ENCODE data around the gene EXOC4.

EXOC4 gene

DNA sequence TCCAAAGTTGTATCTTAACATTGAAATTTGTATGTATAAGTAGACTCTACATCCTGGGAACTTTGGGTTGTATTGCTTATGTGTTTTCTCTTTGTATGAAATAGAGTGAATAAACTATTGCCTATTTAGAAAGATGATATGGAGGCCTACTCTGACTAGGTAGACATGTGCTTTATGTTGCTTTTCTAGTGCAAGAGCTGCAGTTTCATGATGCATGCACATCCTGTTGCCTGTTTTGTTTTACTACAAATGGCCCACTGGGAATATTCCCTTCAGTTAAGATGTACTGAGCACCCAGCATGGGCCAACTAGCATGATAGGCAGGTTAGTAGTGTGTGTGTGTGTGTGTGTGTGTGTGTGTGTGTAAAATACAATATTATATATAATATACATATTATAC lies 592.1 kb downstream of the EXOC4 start:
- H3K4me1 ChIP-seq, result peaks cover 0 to 12% (median 3%) of the 10 kb centered on the region in 10 experiments; a peak in 7 of 20 replicates
- H3K9me3 ChIP-seq (replicated peaks in 1 of 11), result peaks cover 0 to 11% (median 8%) of the 10 kb centered on the region in 11 experiments; a peak in 15 of 22 replicates
- H3K36me3 ChIP-seq, result peaks cover 0 to 14% (median 0%) of the 10 kb centered on the region in 11 experiments; a peak in 5 of 22 replicates
- no peak for TF ChIP-seq Cebpa-rat (IDR thresholded peaks at IDR 0.05)
- H4K20me1 ChIP-seq, result peaks cover 0 to 4% (median 0%) of the 10 kb centered on the region in 11 experiments; a peak in 1 of 22 replicates
- H3K4me3 ChIP-seq, result no peak overlapping the region
- no peak overlapping the region for H3K27ac ChIP-seq
- no peak overlapping the region for H3K9ac ChIP-seq
- no peaks in the 10 kb centered on the region for H3K27me3 ChIP-seq
- H3K4me2 ChIP-seq, result peak overlapping the region in 6 of 11 experiments; percentile 17 to 37 (median 29); a peak in 4 of 22 replicates

DNA sequence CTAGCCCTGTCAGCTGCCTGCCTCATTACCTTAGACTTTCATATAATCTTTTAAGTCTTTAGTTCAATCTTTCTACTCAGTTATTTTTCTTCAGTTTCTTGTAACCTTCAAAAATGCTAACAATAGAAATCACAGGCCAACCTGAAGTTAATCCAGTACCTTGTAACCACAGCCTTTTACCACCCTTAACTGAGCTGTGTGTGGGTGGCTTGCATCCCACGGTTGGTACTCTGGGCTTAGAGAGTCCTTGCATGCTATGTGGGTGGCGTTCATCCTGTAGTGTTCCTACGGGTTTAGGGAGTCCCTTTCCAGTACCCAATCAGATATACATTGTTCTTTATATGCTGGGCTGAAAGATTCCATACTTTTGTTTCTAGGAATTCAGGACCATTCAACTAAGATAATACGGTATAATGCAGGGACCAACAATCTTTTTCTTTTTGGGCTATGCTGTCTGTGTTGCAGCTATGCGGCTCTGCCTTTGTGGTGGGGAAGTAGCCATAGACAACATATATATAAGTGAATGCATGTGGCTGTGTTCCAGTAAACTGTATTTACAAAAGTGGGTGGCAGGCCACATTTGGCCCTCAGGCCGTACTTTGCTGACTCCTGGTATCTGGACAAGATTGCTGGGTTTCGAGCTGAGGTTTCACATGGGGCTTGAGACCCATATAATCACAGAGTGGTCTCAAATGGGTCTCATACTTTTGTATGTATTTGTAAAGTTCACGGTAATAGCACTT lies 593.5 kb downstream of the EXOC4 start:
- no peak for TF ChIP-seq Cebpa-rat (IDR thresholded peaks at IDR 0.05)
- no peak overlapping the region for H3K27ac ChIP-seq
- H3K9me3 ChIP-seq (replicated peaks in 1 of 11), result peaks cover 0 to 11% (median 8%) of the 10 kb centered on the region in 11 experiments; a peak in 15 of 22 replicates
- H3K4me3 ChIP-seq, result no peak overlapping the region
- peaks cover 0 to 4% (median 0%) of the 10 kb centered on the region in 11 experiments; a peak in 1 of 22 replicates for H4K20me1 ChIP-seq
- H3K4me1 ChIP-seq, result peaks cover 0 to 12% (median 3%) of the 10 kb centered on the region in 10 experiments; a peak in 7 of 20 replicates
- peaks cover 0 to 14% (median 0%) of the 10 kb centered on the region in 11 experiments; a peak in 4 of 22 replicates for H3K36me3 ChIP-seq
- no peaks in the 10 kb centered on the region for H3K27me3 ChIP-seq
- H3K9ac ChIP-seq, result no peak overlapping the region
- H3K4me2 ChIP-seq, result no peak overlapping the region

GRCh38 chr7:133850497-133851280 lies 597.8 kb downstream of the EXOC4 start:
- TF ChIP-seq Cebpa-rat (IDR thresholded peaks at IDR 0.05), result no peak
- H3K4me3 ChIP-seq, result no peak overlapping the region
- no peaks in the 10 kb centered on the region for H3K27me3 ChIP-seq

DNA sequence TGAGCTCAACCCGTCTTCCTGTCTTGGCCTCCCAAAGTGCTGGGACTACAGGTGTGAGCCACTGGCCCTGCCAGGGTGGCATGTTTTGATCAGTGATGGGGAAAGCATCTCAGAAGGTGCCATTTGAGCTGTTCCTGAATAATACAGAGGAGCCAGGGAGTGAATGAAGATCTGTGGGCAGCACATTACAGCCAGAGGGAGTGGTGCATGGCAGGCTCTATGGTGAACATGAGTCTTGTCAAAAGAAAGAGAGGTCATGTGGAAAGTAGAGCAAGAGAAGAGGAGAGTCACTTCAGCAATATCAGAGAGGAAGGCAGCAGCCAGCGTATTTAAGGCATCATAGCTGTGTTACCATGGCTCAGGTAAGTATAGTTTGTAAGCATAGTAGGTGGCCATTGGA lies 598.5 kb downstream of the EXOC4 start:
- TF ChIP-seq Cebpa-rat (IDR thresholded peaks at IDR 0.05), result no peak
- no peaks in the 10 kb centered on the region for H3K9me3 ChIP-seq (replicated peaks in 1 of 11)
- H4K20me1 ChIP-seq, result no peaks in the 10 kb centered on the region; a peak in 3 of 22 replicates
- H3K27me3 ChIP-seq, result no peaks in the 10 kb centered on the region
- H3K4me2 ChIP-seq, result no peak overlapping the region
- H3K9ac ChIP-seq, result no peak overlapping the region
- no peak overlapping the region for H3K27ac ChIP-seq
- H3K36me3 ChIP-seq, result peaks cover 0 to 10% (median 0%) of the 10 kb centered on the region in 11 experiments; a peak in 3 of 22 replicates
- peaks cover 0 to 17% (median 10%) of the 10 kb centered on the region in 10 experiments; a peak in 10 of 20 replicates for H3K4me1 ChIP-seq
- no peak overlapping the region for H3K4me3 ChIP-seq

More at GRCh38 chr7:133850497-133851280, 597.8 kb downstream of the EXOC4 start:
- peaks cover 0 to 17% (median 10%) of the 10 kb centered on the region in 10 experiments; a peak in 10 of 20 replicates for H3K4me1 ChIP-seq
- no peak overlapping the region for H3K27ac ChIP-seq
- no peaks in the 10 kb centered on the region; a peak in 3 of 22 replicates for H4K20me1 ChIP-seq
- no peaks in the 10 kb centered on the region for H3K9me3 ChIP-seq (replicated peaks in 1 of 11)
- H3K4me2 ChIP-seq, result no peak overlapping the region
- H3K36me3 ChIP-seq, result peaks cover 0 to 10% (median 0%) of the 10 kb centered on the region in 11 experiments; a peak in 3 of 22 replicates
- no peak overlapping the region for H3K9ac ChIP-seq

DNA sequence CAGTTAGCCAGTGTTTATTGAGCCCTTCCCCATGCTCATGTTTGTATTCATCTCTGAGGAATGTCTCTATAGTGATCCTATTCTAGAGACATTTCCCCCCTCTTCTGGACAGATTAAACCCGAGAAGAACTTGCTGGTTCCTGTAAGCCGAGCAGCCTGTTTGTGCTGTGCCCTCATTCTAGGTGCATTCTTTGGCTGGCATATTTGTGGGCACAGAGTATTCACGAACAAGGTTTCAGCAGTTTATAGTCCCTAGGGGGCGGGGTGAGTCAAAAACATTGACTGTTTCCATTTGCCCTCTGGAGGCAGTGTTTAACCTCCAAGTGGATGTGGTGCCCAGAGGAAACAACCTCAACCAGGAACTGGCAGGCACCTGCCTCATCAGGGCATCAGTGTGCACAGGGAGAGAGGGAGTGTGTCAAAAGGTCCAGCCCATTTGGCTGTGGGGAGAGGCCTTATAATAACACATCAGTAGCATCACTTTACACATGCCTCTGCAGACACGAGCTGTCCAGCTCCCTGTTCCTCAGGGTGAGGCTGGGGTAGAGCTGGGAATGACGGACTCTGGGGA lies 600.9 kb downstream of the EXOC4 start:
- H3K9me3 ChIP-seq (replicated peaks in 1 of 11), result peaks cover 11 to 14% (median 12%) of the 10 kb centered on the region in 11 experiments
- TF ChIP-seq Cebpa-rat (IDR thresholded peaks at IDR 0.05), result no peak
- H3K27me3 ChIP-seq, result no peaks in the 10 kb centered on the region
- no peak overlapping the region for H3K4me3 ChIP-seq
- H3K4me2 ChIP-seq, result peak overlapping the region in 5 of 11 experiments; percentile 1 to 28 (median 20); a peak in 7 of 22 replicates
- no peak overlapping the region for H3K9ac ChIP-seq
- peaks cover 0 to 16% (median 11%) of the 10 kb centered on the region in 11 experiments; a peak in 16 of 22 replicates for H3K36me3 ChIP-seq
- H4K20me1 ChIP-seq, result no peaks in the 10 kb centered on the region; a peak in 2 of 22 replicates
- H3K4me1 ChIP-seq, result peaks cover 0 to 17% (median 10%) of the 10 kb centered on the region in 10 experiments; a peak in 10 of 20 replicates
- H3K27ac ChIP-seq, result no peak overlapping the region

DNA sequence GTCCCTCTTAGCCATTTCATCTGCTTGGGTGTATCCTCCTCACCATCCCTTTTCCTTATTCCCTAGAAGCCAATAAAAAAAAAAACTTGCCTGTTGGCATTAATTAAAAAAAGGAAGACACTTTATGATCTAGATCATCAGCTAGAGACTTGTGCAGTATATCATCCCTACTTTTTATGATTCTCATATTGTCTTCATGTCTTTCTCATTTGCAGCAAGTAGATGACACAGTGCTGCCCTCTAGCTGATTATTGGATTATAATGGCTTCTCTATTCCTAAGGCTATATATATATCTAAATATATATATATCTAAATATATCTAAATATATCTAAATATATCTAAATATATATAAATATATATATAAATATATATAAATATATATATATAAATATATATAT lies 601.9 kb downstream of the EXOC4 start:
- Histone ChIP-seq H3K4me2 (no peak overlapping the region), H3K36me3 (peaks cover 0 to 18% (median 11%) of the 10 kb centered on the region in 11 experiments; a peak in 16 of 22 replicates), H3K9ac (no peak overlapping the region), H3K4me3 (no peak overlapping the region), H3K27ac (no peak overlapping the region), H4K20me1 (peaks cover 0 to under 1% (median 0%) of the 10 kb centered on the region in 11 experiments; a peak in 2 of 22 replicates), H3K9me3 (replicated peaks in 1 of 11) (peaks cover 11 to 14% (median 12%) of the 10 kb centered on the region in 11 experiments), H3K4me1 (peaks cover 0 to 17% (median 10%) of the 10 kb centered on the region in 10 experiments; a peak in 10 of 20 replicates), H3K27me3 (no peaks in the 10 kb centered on the region)
- TF ChIP-seq Cebpa-rat (IDR thresholded peaks at IDR 0.05), result no peak

DNA sequence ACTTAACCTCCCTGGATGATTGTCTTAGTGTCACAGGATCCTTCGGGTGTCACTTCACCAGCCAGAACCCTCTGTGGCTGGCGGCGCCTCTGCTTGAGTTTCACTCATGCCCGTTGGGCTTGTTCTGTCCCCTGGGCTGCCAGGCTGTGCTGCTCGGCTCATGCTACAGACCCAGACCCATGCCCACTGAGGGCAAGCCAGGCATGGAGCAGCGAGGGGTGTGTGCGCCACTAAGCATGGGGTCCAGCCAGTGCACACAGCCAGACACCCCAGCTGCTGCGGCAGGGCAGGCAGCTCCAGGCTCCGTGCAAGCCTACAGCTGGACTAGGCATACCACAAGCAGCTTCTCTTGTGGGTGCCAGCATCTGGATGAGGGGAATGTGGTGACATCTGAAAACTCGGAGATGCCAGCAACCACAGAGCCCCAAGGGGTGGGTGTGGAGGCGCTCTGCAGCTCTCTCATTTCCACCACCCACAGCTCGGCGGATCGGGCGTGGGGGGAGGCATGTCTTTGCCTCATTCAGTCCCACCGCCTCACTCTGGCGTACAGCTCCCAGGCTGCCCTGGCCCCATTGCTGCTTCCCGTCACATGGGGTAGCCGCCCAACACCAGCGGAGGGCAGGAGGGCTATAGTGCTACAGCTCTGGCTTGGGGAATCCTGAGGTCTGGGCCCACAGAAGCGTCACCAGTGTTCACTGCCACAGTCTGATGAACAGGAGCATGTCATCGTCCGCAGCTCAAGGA lies 604.7 kb downstream of the EXOC4 start:
- Histone ChIP-seq H3K9ac (no peak overlapping the region), H3K27me3 (no peaks in the 10 kb centered on the region), H3K4me1 (peaks cover 0 to 17% (median 10%) of the 10 kb centered on the region in 10 experiments; a peak in 14 of 20 replicates), H3K36me3 (peaks cover 0 to 18% (median 11%) of the 10 kb centered on the region in 11 experiments; a peak in 16 of 22 replicates), H3K4me3 (no peak overlapping the region), H3K9me3 (replicated peaks in 1 of 11) (peaks cover 11 to 14% (median 12%) of the 10 kb centered on the region in 11 experiments), H3K27ac (no peak overlapping the region), H3K4me2 (no peak overlapping the region), H4K20me1 (peaks cover 0 to 8% (median 0%) of the 10 kb centered on the region in 11 experiments; a peak in 3 of 22 replicates)
- TF ChIP-seq Cebpa-rat (IDR thresholded peaks at IDR 0.05), result no peak

- Histone ChIP-seq H3K27ac (no peak overlapping the region), H3K36me3 (peaks cover 0 to 18% (median 11%) of the 10 kb centered on the region in 11 experiments; a peak in 16 of 22 replicates), H3K4me2 (no peak overlapping the region), H4K20me1 (peaks cover 0 to 8% (median 0%) of the 10 kb centered on the region in 11 experiments; a peak in 3 of 22 replicates), H3K9me3 (replicated peaks in 1 of 11) (peaks cover 11 to 14% (median 12%) of the 10 kb centered on the region in 11 experiments), H3K9ac (no peak overlapping the region), H3K4me1 (peaks cover 0 to 11% (median 9%) of the 10 kb centered on the region in 10 experiments; a peak in 14 of 20 replicates), H3K4me3 (no peak overlapping the region), H3K27me3 (no peaks in the 10 kb centered on the region)
- TF ChIP-seq Cebpa-rat (IDR thresholded peaks at IDR 0.05), result no peak
Measured at GRCh38 chr7:133858311-133858710, 605.4 kb downstream of the EXOC4 start.
